ENCODE data around the gene MGAT5B.

Gene MGAT5B

GRCh38 chr17:76909971-76910760 lies 42.0 kb downstream of the MGAT5B start:
- peak; percentile 41 to 42 for DNase-seq

- no peak for DNase-seq
These were observed 43.3 kb downstream of the MGAT5B start for GRCh38 chr17:76911299-76912017.

- DNase-seq = no peak
These were observed 44.4 kb downstream of the MGAT5B start for GRCh38 chr17:76912421-76913164.

- DNase-seq = no peak
These were observed 46.7 kb downstream of the MGAT5B start for GRCh38 chr17:76914937-76915336.

GRCh38 chr17:76915840-76916510 lies 47.8 kb downstream of the MGAT5B start:
- DNase-seq = no peak

- DNase-seq = no peak
These were observed 49.6 kb downstream of the MGAT5B start for GRCh38 chr17:76917829-76918228.

GRCh38 chr17:76918811-76919210 lies 50.6 kb downstream of the MGAT5B start:
- no peak for DNase-seq

GRCh38 chr17:76920364-76921139 lies 52.3 kb downstream of the MGAT5B start:
- DNase-seq = no peak

GRCh38 chr17:76921340-76922036 lies 53.3 kb downstream of the MGAT5B start:
- DNase-seq = no peak

- no peak for DNase-seq
These were observed 53.9 kb downstream of the MGAT5B start for GRCh38 chr17:76922084-76922483.

GRCh38 chr17:76922967-76923366 lies 54.8 kb downstream of the MGAT5B start:
- no peak for DNase-seq

GRCh38 chr17:76923491-76923890 lies 55.3 kb downstream of the MGAT5B start:
- DNase-seq = no peak

- DNase-seq = no peak
These were observed 56.4 kb downstream of the MGAT5B start for GRCh38 chr17:76924345-76925342.

GRCh38 chr17:76925441-76925891 lies 57.3 kb downstream of the MGAT5B start:
- DNase-seq = no peak

- DNase-seq = no peak
These were observed 58.1 kb downstream of the MGAT5B start for GRCh38 chr17:76926237-76926866.

- DNase-seq = no peak
These were observed 59.4 kb downstream of the MGAT5B start for GRCh38 chr17:76927577-76927976.

- DNase-seq = no peak
These were observed 59.8 kb downstream of the MGAT5B start for GRCh38 chr17:76927982-76928381.

- no peak for DNase-seq
These were observed 60.9 kb downstream of the MGAT5B start for GRCh38 chr17:76929148-76929547.

GRCh38 chr17:76929601-76930000 lies 61.4 kb downstream of the MGAT5B start:
- no peak for DNase-seq

- no peak for DNase-seq
These were observed 61.9 kb downstream of the MGAT5B start for GRCh38 chr17:76930107-76930506.

Data from activated T-cell treated with anti-CD3 and anti-CD28 coated beads, Interleukin-2, amount 50 U/mL, for 48 hours (primary cell).